GM12891 (cell line): Measurements from ENCODE around the gene IQCF6.

Experiments used
- POLR2A ChIP-seq: IDR thresholded peaks from 2 replicates; pipeline ENCODE4 v1.6.1; 2011; ENCODE audit warnings: low read depth, low read length, control low read depth
- POLR2AphosphoS5 ChIP-seq: IDR thresholded peaks from 2 replicates; pipeline ENCODE4 v1.6.1; 2011; ENCODE audit warnings: low read depth, low read length, control low read depth
- POU2F2 ChIP-seq: IDR thresholded peaks from 2 replicates; pipeline ENCODE4 v1.6.1; 2011; ENCODE audit warnings: low read depth, mild to moderate bottlenecking, control low read depth, low read length, moderate library complexity
- SPI1 ChIP-seq: IDR thresholded peaks from 2 replicates; pipeline ENCODE4 v1.6.1; 2011; ENCODE audit warnings: low read depth, low read length, control low read depth
- TAF1 ChIP-seq: IDR thresholded peaks from 2 replicates; pipeline ENCODE4 v1.6.1; 2011; ENCODE audit warnings: low read depth, low read length, control low read depth

DNA sequence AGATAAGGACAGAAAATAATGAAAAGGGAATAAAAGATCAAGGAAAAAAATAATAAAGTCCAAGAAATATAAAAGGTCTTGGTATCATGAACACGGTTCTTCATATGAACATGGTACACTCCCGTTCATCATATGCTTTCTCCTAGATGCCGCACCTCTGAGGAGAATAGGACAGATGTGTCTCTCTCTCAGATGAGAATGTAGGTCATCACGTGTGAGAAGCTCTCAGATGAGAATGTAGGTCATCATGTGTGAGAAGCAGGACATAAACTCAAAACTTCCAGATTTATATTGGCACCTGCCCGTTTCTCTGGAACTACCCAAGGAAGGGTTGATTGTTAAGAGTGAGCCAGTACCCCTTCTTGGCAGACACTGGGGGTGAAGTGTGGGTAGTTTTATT lies 29.9 kb upstream of the IQCF6 start:
- TF ChIP-seq POLR2A (no peak), POLR2AphosphoS5 (no peak), TAF1 (no peak), SPI1 (no peak), POU2F2 (no peak)
